22Rv1 (cell line): Measurements from ENCODE around the gene XRN1.

Experiments
- CTCF ChIP-seq: fragments of 450-650 bp; IDR thresholded peaks from 2 replicates; pipeline ENCODE4 v1.5.1; 2017; ENCODE audit warnings: mild to moderate bottlenecking
- ZFX ChIP-seq: fragments of 450-650 bp; IDR thresholded peaks from 2 replicates; pipeline ENCODE4 v1.6.1; 2017; ENCODE audit warnings: antibody characterized with exemption, borderline replicate concordance

DNA sequence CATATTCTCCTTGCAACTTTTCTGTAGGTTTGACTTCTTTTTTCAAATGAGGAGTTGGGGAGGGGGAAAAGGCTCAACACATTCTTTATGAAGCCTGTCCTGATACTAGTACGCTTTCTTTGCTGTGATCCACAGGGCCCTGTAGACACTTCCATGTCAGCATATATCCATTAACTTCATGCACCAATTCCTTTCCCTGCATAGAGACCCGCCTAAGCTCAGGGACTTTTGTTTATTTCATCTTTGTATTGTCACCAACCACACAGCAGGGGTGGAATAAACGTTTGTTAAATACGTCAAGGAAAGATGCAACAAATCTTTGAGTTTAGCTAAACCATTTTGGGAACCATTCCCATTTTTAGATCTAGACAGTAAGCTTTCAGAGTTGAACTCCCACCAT lies 179.4 kb downstream of the XRN1 start:
- no peak for TF ChIP-seq CTCF
- no peak for TF ChIP-seq ZFX
